HG03432 (cell line): Measurements from ENCODE around the gene MIF.

Source experiments
- ATAC-seq: cut with Tn5 transposase; IDR thresholded peaks from one replicate; pipeline ENCODE4 v1.9.1; 2021; ENCODE audit warnings: mild to moderate bottlenecking, moderate library complexity; ENCODE audit not compliant: unreplicated experiment

Gene MIF

GRCh38 chr22:23875801-23876200 lies 18.4 kb upstream of the MIF start:
- ATAC-seq, result no peak

DNA sequence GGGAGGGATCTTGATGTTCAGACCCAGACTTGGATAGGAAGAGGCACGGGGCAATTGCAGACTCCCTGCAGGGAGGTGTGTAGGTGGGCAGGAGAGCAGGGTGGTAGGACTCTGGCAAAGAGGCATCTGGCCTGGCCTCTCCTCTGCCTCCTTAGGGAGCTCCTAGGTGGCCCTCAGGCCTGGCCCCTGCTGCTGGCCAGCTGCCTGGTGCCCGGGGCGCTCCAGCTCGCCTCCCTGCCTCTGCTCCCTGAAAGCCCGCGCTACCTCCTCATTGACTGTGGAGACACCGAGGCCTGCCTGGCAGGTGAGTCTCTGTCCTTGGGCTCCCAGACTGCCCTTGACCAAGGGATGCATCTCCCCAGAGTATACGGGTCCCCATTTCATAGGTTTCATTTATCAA lies 16.6 kb upstream of the MIF start:
- no peak for ATAC-seq

DNA sequence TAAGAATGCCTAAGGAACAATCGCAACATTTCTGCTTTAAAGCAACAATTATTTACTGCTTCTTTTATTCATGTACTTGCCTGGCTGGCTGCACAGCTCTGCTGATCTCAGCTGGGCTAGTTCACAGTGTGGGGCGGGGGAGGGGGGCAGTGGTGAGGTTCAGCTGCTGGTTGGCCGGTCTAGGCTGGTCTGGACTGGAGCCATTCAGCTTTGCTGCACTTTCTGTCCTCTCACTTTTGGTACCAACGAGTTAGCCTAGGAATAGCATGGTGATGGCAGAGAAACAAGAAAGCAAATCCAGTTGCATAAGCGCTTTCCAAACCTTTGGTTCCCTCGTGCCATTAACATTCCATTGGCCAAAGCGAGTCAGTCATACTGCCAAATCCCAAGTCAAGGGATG lies 16.0 kb upstream of the MIF start:
- no peak for ATAC-seq

- no peak for ATAC-seq
These were observed 11.8 kb upstream of the MIF start for GRCh38 chr22:23882370-23882769.

- ATAC-seq, result no peak
These were observed 10.5 kb upstream of the MIF start for GRCh38 chr22:23883658-23884057.

- no peak for ATAC-seq
These were observed 10.0 kb upstream of the MIF start for GRCh38 chr22:23884140-23884539.

DNA sequence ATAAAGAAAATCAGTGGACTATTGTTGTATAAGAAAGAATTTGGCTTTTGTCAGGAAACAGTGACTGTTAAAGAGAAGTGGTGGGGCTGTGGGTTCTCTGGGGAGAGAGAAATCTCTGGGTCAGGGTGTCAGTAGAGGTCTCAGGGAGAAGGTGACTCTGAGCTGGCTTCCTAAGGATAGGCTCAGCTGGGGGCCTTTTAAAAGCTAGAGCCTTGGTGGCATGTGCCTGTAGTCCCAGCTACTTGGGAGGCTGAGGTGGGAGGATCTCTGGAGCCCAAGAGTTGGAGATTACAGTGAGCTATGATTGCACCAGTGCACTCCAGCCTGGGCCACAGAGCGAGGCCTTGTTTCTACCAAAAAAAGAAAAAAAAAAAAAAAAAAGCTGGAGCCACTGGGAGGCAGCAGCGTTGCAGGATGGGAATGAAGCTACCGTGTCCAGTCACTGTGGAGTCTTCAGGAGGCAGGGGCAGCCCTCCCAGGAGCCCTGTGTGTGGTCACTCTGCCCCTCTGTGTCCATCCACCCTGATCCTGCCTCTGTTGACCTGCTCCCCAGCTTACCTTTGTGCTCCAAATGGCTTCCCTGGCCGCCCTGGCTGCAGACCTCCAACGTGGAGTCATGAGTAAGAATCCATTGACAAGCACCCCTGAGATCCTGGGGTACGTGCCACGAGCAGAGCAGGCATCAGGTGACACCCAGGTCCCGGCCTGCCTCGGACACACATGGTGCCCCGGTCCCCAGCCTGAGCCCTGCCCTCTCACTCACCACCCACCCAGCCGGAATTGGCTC lies 5.4 kb upstream of the MIF start:
- ATAC-seq, result no peak

- ATAC-seq, result no peak
These were observed 4.6 kb upstream of the MIF start for GRCh38 chr22:23889620-23890019.

GRCh38 chr22:23891726-23892125 lies 2.5 kb upstream of the MIF start:
- ATAC-seq, result no peak

- ATAC-seq, result no peak
These were observed 2.1 kb upstream of the MIF start for GRCh38 chr22:23892130-23892529.

DNA sequence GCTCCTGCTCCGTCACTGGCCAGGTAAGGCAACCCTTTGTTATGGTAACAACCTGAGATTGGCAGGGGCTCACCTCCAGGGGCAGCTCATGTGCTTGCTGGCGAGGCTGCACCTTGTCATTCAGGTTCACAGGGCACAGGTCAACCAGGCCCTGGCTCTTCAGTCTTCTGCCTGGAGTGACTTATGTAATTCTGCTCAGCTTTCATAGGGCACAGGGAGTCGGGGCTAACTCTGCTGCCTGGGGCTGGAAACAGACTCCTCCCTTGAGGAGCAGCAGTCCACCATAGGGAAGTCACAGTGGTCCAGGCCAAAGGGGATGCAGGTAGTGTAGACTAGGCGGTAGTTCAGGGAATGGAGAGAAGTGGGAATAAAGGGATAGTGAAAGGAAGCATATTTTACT lies 1.5 kb upstream of the MIF start:
- ATAC-seq, result no peak

DNA sequence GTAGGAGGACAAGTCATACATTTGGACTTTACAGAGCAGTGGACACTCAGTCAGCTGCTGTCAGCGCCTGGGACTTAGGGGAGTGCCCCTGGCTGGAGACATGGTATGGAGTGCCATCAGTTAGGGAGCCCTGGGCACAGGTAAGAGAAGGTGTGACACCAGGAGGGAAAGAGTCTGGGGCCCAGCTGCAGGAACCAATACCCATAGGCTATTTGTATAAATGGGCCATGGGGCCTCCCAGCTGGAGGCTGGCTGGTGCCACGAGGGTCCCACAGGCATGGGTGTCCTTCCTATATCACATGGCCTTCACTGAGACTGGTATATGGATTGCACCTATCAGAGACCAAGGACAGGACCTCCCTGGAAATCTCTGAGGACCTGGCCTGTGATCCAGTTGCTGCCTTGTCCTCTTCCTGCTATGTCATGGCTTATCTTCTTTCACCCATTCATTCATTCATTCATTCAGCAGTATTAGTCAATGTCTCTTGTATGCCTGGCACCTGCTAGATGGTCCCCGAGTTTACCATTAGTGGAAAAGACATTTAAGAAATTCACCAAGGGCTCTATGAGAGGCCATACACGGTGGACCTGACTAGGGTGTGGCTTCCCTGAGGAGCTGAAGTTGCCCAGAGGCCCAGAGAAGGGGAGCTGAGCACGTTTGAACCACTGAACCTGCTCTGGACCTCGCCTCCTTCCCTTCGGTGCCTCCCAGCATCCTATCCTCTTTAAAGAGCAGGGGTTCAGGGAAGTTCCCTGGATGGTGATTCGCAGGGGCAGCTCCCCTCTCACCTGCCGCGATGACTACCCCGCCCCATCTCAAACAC lies 850 bp upstream of the MIF start:
- ATAC-seq, result no peak

GRCh38 chr22:23894710-23895598 lies 771 bp downstream of the MIF start:
- peak; percentile 35 for ATAC-seq

- ATAC-seq, result no peak
These were observed 1.5 kb downstream of the MIF start for GRCh38 chr22:23895599-23896144.

- ATAC-seq, result no peak
These were observed 2.0 kb downstream of the MIF start for GRCh38 chr22:23896166-23896522.

DNA sequence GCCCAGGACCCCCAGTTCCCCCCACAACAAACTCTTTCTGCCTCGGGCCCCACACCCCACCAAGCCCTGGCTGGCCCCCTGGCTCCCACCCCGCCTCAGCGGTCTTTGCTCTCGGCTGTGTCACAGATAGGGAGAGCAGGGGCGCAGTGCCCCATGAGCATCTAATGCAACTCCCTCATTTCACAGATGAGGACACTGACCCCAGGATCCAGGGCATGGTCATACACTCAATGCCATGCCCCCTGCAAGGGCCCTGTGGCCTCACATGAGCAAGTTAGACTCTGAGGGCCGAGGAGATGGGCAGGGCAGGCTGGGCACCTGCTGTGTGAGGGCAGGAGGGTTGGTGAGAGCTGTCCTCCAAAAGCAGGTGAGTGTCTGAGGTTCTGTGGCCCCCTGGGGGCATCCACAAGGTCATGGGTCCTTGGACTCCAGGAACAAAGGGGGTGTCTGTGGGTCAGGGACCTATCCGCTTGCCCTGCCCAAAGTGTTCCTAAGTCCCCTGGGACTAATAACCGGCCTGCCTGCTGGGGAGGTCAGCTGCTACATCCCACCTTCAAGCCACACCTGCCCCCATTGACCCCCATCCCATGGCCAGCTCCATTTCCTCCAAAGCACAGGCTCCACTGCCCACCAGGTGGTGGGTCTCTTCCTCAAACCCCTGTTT lies 2.5 kb downstream of the MIF start:
- ATAC-seq, result no peak

DNA sequence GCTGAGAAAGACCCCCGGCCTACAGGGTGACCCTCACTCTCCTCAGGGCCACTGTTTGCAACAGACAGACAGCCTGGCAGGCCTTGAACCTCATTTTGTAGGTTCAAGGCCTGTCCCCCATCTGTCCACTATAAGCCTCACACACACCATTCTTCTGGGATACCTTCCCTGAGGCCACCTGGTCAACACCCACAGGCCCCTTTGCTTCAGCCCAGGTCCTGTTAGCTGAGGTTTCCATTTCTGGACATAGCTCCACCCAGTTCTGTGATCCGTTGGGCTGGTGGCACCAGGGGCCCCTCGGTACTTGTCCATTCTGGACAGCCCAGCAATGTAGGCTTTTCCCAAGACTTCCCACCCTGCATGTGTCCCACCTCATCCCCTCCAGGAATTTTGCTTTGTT lies 3.1 kb downstream of the MIF start:
- no peak for ATAC-seq

- ATAC-seq, result no peak
These were observed 4.1 kb downstream of the MIF start for GRCh38 chr22:23898006-23898974.

- ATAC-seq, result no peak
These were observed 5.0 kb downstream of the MIF start for GRCh38 chr22:23899042-23899745.
